HG03159 (cell line): ENCODE data around the gene SYNE3.

Source experiments
- ATAC-seq: cut with Tn5 transposase; IDR thresholded peaks from one replicate; pipeline ENCODE4 v1.9.1; 2021; ENCODE audit warnings: mild to moderate bottlenecking, moderate library complexity; ENCODE audit not compliant: unreplicated experiment

The SYNE3 gene

DNA sequence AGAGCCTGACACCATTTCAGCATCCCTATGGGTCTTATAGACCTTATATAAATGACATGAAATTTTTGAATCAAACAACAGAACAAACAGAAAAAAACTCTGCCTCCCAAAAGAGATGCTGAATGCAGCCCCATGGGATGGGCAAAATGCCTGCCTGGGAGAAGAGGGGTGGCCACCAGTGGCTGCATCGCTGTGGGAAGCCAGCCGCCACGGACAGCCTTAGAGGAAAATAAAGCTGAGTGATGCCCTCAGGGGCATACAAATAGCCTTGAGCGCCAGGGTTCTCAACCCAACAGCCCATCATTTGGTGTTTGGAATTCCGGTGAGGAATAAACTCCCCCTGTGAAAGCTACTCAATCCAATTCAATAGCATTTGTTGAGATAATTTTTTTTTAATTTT is 22.9 kb downstream of the SYNE3 start:
- no peak for ATAC-seq

- ATAC-seq = no peak
Measured at GRCh38 chr14:95491936-95492608, 24.4 kb downstream of the SYNE3 start.

GRCh38 chr14:95490727-95491451 is 25.6 kb downstream of the SYNE3 start:
- no peak for ATAC-seq

DNA sequence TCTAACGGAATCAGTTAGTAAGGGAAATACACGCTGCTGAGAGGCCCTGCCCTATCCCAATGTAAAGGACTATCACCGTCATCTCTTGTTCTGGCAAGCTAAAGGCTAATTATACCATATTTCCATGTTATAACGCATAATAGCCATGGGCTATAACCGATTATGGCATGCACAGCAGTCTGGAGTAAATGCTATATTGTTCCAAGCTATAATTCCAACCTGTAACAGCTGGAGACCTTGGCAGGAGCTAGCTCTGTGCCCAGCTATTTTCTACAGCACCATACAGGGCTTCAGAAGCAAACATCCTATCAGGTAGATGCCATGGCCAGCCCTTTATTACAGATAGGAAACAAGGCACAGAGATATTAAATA is 26.3 kb downstream of the SYNE3 start:
- no peak for ATAC-seq

DNA sequence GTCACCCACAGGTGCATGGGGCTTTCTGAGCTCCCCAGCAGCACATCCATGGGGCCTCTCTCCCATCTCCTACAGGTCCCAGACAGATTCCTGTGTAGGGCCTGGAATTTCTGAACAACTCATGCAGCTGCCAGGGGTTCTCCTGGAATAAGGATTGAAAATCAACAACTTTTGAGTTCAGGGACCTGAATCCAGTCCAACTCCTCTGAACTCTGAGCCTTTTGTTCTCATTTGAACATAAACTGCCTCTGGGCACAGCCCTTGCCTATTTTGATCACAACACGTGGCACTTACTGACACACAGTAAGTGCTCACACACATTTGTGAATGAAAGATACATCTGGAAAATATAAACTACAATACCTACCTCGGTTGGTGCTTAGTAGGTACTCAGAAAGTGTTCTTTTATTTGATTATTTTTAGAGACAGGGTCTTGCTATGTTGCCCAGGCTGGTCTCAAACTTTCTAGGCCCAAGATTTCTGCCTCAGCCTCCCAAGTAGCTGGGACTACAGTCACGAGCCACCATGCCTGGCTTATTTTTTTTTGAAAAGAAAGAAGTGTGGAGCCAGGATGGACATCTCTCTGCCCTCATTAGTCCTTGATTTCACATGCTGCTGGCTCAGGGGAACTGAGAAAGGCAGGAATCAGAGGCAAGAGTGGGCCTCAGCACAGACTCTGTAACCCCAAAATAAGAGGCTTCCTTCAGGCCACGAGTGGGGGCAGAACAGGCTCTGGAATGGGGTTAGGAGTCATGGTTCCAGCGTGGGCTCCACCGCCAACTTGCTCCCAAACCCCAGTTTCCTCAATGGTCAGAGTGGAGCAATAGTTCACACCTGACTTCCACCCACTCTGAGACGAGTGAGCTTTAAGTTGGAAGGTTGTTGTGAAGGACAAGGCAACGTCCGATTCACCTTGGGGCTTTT is 27.0 kb downstream of the SYNE3 start:
- ATAC-seq = no peak

- no peak for ATAC-seq
Measured at GRCh38 chr14:95488376-95489213, 27.9 kb downstream of the SYNE3 start.

- ATAC-seq = no peak
Measured at GRCh38 chr14:95487669-95488084, 28.8 kb downstream of the SYNE3 start.

DNA sequence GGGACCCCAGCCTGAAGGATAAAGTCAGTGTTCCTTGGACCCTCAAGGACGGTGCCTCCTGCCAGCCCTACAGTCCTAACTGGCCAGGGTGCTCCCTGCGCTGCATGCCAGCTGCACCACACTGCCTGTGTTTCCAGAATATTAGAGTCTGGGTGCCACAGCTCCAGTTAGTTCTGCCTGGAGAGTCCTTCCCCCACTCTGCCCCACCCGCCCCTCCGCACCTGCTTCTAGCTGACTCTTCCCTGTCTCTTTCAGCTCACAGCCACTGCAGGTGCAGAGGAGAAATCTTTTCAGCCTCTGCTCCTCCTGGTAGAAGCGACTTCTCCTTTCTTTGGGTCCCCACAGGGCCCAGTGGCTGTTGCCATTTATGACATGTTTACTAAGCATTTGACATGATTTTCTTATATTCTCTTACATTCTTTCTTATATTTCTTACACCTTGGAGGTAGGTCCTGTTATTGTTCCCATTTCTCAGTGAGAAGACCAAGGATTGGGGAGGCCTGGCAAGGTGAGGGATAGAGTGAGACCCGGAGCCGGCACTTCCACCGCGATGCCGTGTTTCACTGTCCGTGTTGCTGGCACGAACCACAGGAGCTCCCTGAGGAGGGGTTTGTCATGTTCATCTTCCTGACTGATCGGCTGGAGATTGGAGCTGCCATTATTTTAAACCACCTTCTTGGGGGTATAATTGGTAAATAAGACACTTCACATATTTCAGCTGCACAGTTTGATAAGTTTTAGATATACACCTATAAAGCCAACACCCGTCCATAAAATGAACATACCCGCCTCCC is 29.4 kb downstream of the SYNE3 start:
- ATAC-seq = no peak

- no peak for ATAC-seq
Measured at GRCh38 chr14:95485222-95485819, 31.1 kb downstream of the SYNE3 start.

DNA sequence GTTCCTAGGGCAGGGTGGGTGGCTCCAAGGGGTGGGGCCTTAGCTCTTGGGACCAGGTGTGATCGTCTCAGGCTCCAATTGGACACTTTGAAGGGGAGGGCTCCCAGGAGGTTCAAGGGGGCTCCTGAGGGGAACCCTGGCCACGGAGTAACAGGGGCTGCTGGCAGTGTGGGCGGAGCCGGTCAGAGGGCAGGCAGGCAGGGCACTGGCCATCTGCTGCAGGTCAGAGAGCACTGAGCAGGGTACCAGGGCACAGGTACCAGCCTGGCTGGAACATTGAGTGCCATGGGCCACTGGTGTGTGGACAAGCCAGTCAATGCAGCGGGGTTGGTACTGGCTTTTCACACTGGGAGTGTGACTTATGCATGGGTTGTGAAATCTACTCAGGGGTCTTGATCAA is 32.2 kb downstream of the SYNE3 start:
- no peak for ATAC-seq

DNA sequence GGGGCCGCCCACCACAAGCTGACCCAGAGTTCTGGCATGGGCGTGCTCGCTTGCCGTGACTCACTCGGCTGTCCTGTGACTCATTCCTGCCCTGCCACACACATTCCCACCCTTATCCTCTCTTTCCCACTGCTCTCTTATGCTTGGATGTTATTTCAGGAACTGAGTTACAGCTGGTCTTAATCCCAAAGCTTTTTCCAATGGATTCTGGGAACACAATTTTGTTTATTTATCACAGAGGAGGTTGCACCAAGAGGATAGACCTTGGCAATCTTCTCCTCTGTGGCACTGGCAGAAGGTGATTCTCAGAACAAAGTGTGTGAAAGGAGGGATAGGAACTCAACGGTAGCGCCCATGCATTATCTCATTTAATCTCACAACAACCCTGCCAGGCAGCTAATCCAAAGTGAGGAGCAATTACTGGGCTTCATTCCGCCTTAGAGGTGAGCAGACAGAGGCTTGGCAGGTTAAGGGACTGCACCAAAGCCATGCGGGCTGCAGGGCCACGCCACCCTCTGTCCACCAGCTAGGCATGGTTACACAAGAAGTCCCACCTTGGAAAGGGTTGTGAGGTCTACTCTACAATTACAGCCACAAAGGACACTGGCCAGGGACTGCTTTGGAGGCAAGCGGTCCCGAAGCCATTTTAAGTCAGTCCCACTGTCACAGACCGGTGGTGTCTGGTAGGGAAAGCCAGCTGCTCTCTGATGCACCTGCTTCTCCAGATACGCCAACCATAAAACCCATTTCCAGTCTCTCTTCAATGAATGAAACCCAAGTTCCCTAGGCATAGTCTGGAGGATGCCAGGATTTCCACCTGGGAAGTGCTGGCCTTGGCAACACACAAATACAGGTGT is 32.9 kb downstream of the SYNE3 start:
- no peak for ATAC-seq

DNA sequence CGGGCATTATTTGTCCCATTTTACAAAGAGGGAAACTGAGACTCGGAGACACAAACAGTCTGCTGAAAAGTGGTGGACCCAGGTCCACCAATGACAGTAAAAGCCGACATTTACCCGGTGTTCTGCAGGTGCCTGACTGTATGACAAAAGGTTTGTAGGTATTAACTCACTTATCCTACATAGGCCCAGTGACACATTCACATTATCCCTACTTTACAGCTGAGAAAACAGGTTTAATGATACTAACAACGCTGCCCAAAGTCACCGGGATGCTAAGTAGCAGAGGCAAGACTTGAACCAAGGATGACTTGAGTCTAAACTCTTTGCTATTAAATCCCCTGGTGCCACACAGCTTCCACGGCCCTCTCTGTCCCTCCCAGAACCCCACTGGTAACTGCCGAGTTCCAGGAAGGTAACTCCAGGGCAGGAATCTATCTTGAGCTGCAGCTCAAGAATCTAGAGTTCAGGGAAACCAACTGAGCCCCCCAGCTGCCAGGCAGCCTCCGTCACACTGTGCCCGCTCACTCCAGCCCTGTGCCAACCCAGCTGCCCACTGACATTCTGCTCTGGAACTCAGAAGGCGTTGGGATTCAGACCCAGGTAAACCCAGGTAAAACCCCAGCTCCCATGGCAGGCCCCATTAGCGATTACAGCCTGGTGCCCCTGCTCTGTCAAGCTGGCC is 33.7 kb downstream of the SYNE3 start:
- ATAC-seq = no peak

- ATAC-seq = no peak
Measured at GRCh38 chr14:95481391-95482022, 34.9 kb downstream of the SYNE3 start.

GRCh38 chr14:95480887-95481226 is 35.6 kb downstream of the SYNE3 start:
- no peak for ATAC-seq

DNA sequence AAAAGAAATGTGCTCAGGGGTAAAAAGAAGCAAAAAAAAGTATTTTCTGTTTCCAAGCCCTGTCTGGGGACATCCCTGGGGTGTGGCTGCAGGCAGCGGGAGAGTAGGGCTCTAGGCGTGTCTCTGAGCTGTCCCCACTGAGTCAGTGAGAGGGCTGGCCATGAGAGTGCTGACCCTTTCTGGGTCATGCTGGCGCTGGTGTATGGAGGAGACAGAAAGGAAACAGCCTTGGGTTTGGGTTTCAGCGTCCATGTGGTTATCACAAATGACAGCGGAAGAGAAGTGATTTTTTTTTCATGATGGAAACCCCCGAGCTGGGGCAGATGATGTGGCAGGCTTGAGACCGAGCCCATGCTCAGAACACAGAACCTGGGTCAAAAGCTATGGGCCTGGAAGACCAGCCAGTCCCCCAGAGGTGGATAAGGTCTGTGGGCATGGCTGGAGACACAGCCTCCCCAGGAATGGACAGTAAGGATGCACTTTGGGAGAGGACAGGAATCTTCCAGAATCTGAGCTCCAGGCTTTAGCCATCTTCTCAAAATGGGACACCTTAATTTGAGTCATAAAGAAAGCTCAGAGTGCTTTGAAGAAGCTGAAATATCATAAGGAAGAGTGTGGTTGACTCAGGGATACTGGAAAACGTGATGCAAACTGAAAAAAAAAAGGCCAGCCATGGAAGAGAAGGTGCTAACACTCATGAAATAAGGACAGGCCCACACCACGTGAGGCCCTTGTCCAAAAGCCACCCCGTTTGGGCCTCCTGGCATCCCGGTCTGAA is 36.2 kb downstream of the SYNE3 start:
- no peak for ATAC-seq

GRCh38 chr14:95479494-95479893 is 37.0 kb downstream of the SYNE3 start:
- ATAC-seq = no peak

DNA sequence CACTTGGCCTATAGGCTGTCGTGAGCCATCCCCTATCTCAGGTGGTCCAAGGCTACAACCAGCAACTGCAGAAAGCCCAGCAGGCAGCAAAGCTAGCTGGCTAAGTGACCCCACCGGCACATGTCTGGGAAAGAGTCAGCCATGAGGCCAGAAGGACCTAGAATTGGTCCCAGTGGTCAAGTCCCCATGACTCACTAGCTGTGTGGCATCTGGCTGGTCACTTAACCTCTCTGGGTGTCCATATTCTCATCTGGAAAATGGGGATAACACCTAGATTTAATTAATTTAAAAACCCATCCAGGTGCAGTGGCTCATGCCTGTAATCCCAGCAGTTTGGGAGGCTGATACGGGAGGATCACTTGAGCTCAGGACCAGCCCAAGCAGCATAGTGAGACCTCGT is 37.6 kb downstream of the SYNE3 start:
- ATAC-seq = no peak
